Measurements from ENCODE around the gene PDE3B.
A peak's percentile ranks its signal among the peaks of the same experiment; 100 is the strongest.

The PDE3B gene

DNA sequence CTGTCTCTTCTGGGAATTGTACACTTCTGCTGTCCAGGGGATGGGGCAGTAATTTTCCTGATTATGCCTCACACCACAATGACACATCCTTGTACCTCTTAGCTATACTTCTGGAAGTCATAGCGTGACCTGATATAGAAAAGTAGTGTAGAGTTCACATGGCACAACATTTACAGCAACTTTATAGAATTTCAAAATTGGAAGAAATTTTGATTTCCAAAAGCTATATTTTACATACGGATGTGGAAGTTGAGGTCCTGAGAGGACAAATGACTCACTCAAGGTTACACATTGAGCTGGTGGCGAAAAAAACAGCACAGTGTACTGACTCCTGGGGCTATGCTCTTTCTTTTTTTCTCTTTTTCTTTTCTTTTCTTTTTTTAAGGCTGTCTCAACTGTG lies 254.8 kb downstream of the PDE3B start:
- DNase-seq (ENCODE audit: low read depth, low spot score), result no peak
- no peak overlapping the region for H3K4me3 ChIP-seq (ENCODE audit: low read depth, low read length)
- POLR2A ChIA-PET, result no interaction called here
- TF ChIP-seq, protein P1, sequence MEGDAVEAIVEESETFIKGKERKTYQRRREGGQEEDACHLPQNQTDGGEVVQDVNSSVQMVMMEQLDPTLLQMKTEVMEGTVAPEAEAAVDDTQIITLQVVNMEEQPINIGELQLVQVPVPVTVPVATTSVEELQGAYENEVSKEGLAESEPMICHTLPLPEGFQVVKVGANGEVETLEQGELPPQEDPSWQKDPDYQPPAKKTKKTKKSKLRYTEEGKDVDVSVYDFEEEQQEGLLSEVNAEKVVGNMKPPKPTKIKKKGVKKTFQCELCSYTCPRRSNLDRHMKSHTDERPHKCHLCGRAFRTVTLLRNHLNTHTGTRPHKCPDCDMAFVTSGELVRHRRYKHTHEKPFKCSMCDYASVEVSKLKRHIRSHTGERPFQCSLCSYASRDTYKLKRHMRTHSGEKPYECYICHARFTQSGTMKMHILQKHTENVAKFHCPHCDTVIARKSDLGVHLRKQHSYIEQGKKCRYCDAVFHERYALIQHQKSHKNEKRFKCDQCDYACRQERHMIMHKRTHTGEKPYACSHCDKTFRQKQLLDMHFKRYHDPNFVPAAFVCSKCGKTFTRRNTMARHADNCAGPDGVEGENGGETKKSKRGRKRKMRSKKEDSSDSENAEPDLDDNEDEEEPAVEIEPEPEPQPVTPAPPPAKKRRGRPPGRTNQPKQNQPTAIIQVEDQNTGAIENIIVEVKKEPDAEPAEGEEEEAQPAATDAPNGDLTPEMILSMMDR (IDR thresholded peaks at IDR 0.05; ENCODE audit: insufficient read depth, low read length, missing control alignments), result no peak
- CTCF ChIA-PET, result interaction anchor here (1.0 to 2.0 kb wide), 2 partner anchors 10 to 177 kb away, joined by 3 to 18 read pairs; no protein-coding TSS in a partner anchor

DNA sequence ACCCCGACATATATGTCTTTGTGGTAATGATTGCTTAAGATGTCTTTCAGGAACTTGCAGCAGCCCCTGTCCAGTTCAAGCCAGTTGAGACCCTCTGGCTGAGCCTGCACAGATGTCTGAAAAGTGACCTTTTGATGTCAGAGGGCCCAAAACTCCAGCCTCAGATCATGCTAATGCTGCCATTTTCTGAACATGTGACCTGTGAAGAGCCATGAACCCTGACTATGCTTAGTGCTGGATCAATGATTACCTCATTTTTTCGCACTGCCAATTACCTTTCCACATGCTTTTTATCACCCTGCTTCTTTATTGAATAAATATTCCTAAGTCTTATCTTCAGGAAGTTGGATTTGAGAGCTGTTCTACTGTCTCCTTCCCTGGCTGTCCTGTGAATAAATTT lies 255.3 kb downstream of the PDE3B start:
- POLR2A ChIA-PET, result no interaction called here
- DNase-seq (ENCODE audit: low read depth, low spot score), result no peak
- CTCF ChIA-PET, result interaction anchor here (1.0 to 2.0 kb wide), 2 partner anchors 9 to 176 kb away, joined by 3 to 18 read pairs; no protein-coding TSS in a partner anchor
- no peak overlapping the region for H3K4me3 ChIP-seq (ENCODE audit: low read depth, low read length)
- TF ChIP-seq, protein P1 (IDR thresholded peaks at IDR 0.05; ENCODE audit: insufficient read depth, low read length, missing control alignments), result no peak

DNA sequence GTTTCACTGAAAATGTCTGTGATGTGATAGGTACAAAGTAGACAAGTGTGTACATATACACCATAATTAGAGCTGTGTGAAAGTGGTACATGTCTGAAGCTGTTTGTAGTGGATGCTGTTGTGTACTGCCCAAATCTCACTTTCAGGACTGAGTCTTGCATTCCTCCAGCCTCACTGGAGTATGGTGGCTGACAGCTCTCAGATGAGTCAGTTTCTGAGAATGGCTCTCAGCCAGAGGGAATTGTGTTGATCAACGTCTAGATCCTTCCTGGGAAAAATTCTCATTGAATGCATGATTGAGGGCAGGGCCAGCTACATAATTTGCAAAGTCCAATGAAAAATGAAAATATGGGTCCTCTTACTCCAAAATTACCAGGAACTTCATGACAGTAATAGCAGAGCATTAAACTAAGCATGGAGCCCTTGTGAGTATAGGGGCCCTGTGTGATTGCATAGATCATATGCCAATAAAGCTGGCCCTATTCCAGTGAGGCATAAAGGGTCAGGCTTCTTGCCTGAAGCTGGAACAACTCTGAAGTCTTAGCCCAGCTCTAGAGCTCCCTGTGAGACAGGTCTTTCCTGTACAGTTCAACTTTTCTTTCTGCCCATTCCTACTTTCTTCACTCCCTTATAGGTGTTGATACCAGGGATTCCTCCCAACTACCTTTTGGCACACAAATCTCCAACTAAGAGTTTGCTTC lies 259.2 kb downstream of the PDE3B start:
- ChIA-PET POLR2A (no interaction called here), CTCF (interaction anchor here (1.0 to 7.1 kb wide), 5 partner anchors 9 to 197 kb away, joined by 3 to 159 read pairs (median 5); partner anchors contain the start of gene CYP2R1)
- no peak overlapping the region for H3K4me3 ChIP-seq (ENCODE audit: low read depth, low read length)
- TF ChIP-seq, protein P1 (IDR thresholded peaks at IDR 0.05; ENCODE audit: insufficient read depth, low read length, missing control alignments), result no peak
- DNase-seq (ENCODE audit: low read depth, low spot score), result no peak

DNA sequence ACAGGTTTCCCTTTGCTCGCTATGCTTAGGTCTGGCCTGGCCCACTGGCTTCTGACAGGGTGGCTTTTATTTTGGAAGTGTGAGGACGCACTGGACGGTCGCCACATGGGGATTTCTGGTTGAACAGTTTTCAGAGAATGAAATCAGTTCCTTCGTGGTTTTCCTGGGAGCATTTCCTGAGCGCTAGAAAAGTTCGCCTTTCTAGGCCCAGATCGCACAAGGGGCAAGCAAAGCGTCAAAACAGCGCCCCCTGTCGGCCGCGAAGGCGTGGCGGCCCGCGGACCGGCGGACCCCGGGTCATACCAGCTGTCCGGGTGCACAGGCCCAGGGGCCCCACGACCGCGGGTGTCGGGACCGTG lies 261.1 kb downstream of the PDE3B start:
- ChIA-PET POLR2A (no interaction called here), CTCF (interaction anchor here (1.0 to 7.1 kb wide), 6 partner anchors 10 to 170 kb away, joined by 3 to 159 read pairs (median 49); partner anchors contain the start of genes CALCB and CYP2R1)
- TF ChIP-seq, protein P1 (IDR thresholded peaks at IDR 0.05; ENCODE audit: insufficient read depth, low read length, missing control alignments), result peak; percentile 91
- DNase-seq (ENCODE audit: low read depth, low spot score), result no peak
- peak overlapping the region; percentile 55 for H3K4me3 ChIP-seq (ENCODE audit: low read depth, low read length)

DNA sequence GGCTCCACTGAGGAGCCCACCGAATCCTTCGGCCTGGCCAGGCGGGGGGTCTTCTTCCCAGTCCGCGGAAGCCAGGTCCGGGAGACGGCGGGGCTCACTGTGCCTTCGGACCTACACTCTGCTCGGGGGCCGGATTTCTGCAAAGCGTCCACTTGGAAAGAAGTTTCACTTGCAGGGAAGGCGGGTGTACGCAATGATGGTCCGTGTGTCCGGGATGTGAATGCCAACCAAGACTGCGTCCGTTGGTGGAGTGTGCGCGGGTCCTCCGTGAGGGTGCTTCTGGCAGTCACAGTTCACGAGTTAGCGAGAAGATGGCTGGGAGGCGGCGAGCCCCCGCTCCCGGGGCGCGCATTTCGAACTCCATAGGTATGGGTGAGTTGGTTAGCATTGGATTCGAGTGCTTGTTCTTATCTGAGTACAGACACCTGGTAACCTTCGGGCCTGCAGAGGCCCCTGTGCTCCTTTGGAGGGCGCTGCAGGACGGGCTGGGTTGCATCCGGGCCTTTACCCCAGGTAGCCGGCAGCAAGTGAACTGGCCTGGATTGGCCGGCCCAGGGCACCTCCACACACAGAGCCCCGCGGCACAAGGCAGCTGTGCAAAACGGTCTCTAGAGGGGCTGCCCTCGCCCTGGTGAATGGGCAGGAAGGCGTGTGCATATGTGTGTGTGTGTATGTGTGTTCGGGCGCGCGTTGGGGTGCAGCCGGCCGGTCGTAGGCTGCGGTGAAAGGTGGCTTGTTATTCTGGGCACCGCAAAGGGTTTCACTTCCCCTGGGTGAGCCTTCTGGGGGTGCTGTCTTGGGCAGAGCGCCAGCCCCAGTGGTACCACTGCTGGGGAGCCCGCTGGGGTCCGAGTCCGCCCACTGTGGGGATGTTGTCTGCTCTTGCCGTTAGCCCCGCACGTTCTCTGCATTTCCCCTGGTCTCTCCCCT lies 261.8 kb downstream of the PDE3B start:
- ChIA-PET CTCF (interaction anchor here (0.5 to 7.9 kb wide), 10 partner anchors 9 to 847 kb away, joined by 3 to 159 read pairs (median 48); partner anchors contain the start of genes CALCB and CYP2R1), POLR2A (no interaction called here)
- DNase-seq (ENCODE audit: low read depth, low spot score), result no peak
- peak overlapping the region; percentile 55 for H3K4me3 ChIP-seq (ENCODE audit: low read depth, low read length)
- TF ChIP-seq, protein P1 (IDR thresholded peaks at IDR 0.05; ENCODE audit: insufficient read depth, low read length, missing control alignments), result peak; percentile 36

DNA sequence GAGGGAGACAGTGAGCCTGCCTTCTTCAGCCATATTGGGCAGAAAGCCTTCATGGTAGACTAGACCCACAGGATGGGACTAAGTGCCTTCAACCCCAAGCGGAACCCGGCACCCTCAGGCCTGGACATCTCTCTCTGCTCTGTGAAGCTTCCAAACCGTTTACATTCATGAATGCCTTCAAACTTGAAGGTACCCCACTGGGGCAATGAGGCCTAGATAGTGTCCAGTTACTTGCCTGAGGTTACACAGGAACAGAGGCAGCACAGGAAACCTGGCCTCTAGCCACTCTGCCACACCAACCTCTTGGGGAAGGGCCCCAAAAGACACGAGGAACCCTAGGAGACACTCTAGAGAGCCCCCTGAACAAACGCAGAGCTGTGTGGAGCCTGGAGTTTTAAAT lies 263.0 kb downstream of the PDE3B start:
- ChIA-PET POLR2A (no interaction called here), CTCF (interaction anchor here (0.8 to 7.9 kb wide), 19 partner anchors 8 to 301 kb away, joined by 3 to 159 read pairs (median 11); partner anchors contain the start of genes CALCB and CYP2R1)
- no peak for DNase-seq (ENCODE audit: low read depth, low spot score)
- TF ChIP-seq, protein P1 (IDR thresholded peaks at IDR 0.05; ENCODE audit: insufficient read depth, low read length, missing control alignments), result no peak
- no peak overlapping the region for H3K4me3 ChIP-seq (ENCODE audit: low read depth, low read length)

Data from AG04449 (cell line).